HUES6 (cell line): ENCODE measurements around the gene EXTL2.
"Not testable (repeated sequence)": the region's sequence is repeated elsewhere in the genome, so short reads cannot be mapped to it uniquely, and the experiment has no call there.

Experiments used
- H3K27ac ChIP-seq: 2 replicates; pipeline ENCODE4 v1.7.0; 2013; ENCODE audit warnings: low read depth, mild to moderate bottlenecking, low read length, inconsistent platforms
- H3K27me3 ChIP-seq: 2 replicates; pipeline ENCODE4 v1.6.1; 2013; ENCODE audit warnings: low read length; ENCODE audit not compliant: control insufficient read depth, insufficient read depth
- H3K36me3 ChIP-seq: 2 replicates; pipeline ENCODE4 v1.6.1; 2013; ENCODE audit warnings: low read length; ENCODE audit not compliant: control insufficient read depth, insufficient read depth
- H3K4me1 ChIP-seq: 2 replicates; pipeline ENCODE4 v1.6.1; 2013; ENCODE audit warnings: low read length; ENCODE audit not compliant: control insufficient read depth, insufficient read depth
- H3K4me3 ChIP-seq: 2 replicates; pipeline ENCODE4 v1.5.1; 2013; ENCODE audit warnings: low read depth, low read length
- H3K9ac ChIP-seq: one replicate; pipeline ENCODE4 v1.6.1; 2013; ENCODE audit warnings: mild to moderate bottlenecking, low read length
- H3K9me3 ChIP-seq: 2 replicates; pipeline ENCODE4 v1.6.1; 2013; ENCODE audit warnings: low read depth, low read length; ENCODE audit not compliant: control insufficient read depth, insufficient read depth

The EXTL2 gene

DNA sequence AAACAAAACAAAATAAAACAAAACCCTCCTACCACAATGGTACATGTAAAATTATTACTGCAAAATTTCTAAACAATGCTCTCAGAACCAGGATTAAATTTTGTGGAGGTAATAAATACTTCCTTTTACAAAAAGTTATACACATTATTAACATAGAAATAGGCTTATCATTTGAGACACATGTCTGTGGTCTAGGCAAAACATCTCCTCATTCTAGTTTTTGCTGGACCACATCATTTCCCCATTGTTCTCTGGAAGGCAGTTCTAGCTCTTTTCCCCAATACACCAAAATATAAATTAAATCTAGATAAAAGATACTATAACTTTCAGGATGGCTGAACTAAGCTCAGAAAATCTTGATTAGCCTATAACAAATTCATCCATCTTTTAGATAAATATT, 18.4 kb downstream of the EXTL2 start:
- no peak overlapping the region for H3K4me3 ChIP-seq
- H3K27ac ChIP-seq: no peak overlapping the region
- H3K4me1 ChIP-seq: no peaks in the 10 kb centered on the region
- H3K27me3 ChIP-seq: no peaks in the 10 kb centered on the region
- peaks cover 41% of the 10 kb centered on the region for H3K36me3 ChIP-seq
- H3K9ac ChIP-seq: no peak overlapping the region
- no peaks in the 10 kb centered on the region for H3K9me3 ChIP-seq

DNA sequence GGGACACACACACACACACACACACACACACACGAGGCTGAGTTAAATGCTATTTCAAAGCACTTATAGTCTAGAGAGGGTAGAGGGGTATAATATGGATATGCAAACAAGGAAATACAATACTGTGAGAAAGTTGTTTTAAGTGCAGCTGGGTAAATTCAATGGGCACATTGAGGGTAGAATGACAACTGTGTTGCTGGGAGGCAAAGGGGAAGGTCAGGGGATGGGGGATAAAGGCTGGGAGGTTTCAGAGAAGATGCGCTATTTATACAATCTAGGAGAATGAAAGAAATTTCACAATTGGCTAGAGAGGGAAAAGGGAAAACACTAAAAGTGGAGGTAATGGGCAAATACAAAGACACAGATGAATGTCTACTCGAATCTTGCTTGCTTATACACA, 19.4 kb downstream of the EXTL2 start:
- Histone ChIP-seq H3K4me1 (no peaks in the 10 kb centered on the region), H3K27ac (no peak overlapping the region), H3K9me3 (no peaks in the 10 kb centered on the region)

DNA sequence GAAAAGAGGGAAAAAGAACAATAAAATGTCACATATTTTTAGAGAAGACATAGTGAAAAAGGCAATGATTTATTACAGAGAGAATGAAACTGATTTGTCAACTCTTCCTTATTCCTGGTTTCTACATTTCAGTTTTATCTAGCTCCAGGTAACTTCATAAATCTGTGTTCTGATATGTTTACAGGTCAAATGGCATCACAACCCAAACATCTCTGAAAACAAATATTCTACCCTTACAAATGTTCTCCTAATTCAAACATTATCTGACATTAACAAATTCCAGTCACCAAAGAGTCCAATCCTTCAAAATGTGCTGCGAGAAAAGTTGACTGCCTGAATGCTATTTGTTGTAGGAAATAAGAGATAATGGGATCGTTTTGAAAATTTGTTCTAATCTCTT, 20.2 kb downstream of the EXTL2 start:
- no peaks in the 10 kb centered on the region for H3K9me3 ChIP-seq
- no peaks in the 10 kb centered on the region for H3K27me3 ChIP-seq
- no peak overlapping the region for H3K4me3 ChIP-seq
- H3K27ac ChIP-seq: no peak overlapping the region
- peaks cover 41% of the 10 kb centered on the region for H3K36me3 ChIP-seq
- H3K9ac ChIP-seq: no peak overlapping the region
- no peaks in the 10 kb centered on the region for H3K4me1 ChIP-seq

More for the DNA sequence above, 19.4 kb downstream of the EXTL2 start:
- peaks cover 41% of the 10 kb centered on the region for H3K36me3 ChIP-seq
- no peak overlapping the region for H3K9ac ChIP-seq
- no peaks in the 10 kb centered on the region for H3K27me3 ChIP-seq
- H3K4me3 ChIP-seq: no peak overlapping the region

DNA sequence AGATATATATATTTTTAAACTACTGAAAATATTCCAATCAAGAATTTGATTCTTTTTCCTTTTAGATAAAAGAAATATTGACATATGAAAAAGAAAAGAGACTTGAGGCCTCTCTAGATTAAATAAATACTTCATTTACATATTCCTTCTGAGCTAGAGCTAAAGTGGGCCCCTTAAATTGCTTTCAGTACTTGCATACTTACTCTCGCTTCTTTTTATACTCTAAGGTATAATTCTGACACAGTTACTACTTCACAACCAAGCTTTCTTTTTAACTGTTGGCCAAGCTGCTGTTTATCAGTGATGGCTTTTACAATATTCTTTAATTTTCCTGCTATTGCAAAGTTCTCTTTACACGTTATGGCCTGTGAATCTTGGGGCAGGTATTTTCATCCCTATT, 24.6 kb downstream of the EXTL2 start:
- Histone ChIP-seq H3K4me3 (no peak overlapping the region), H3K9me3 (no peaks in the 10 kb centered on the region), H3K27me3 (no peaks in the 10 kb centered on the region)

DNA sequence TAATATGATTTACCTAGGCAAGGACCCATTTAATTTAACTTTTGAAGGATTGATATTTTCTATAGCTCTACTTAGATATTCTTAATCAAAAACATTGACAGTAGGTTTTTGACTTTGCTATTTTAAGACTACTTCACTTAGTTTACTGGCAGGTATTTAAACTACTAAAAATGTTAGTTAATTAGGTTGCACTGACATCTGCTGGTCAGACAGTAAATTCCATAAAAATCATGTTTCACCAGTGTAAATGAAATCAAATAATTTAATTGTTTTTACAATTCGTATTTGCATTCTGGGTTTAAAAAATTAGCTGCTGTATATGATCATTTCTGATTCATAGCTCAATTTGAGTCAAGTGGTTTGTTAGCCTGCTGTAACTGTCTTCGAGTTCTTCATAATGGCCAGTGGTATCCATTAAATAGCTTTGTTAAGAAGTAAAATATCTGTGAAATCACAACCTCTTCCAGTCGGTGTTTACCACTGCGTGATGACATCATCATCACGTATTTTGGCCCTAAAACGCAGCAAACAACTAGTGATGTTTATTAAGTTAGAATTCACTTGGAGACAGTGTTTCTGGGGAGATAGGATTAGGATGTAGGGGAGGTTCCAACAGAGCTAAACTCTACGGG, 26.2 kb downstream of the EXTL2 start:
- H3K4me3 ChIP-seq: no peak overlapping the region
- peaks cover 5% of the 10 kb centered on the region; the same call in 1 of the 2 replicates for H3K36me3 ChIP-seq
- H3K4me1 ChIP-seq: no peaks in the 10 kb centered on the region
- no peaks in the 10 kb centered on the region for H3K27me3 ChIP-seq
- no peak overlapping the region for H3K27ac ChIP-seq
- H3K9ac ChIP-seq: no peak overlapping the region
- H3K9me3 ChIP-seq: no peaks in the 10 kb centered on the region

More for the DNA sequence above, 24.6 kb downstream of the EXTL2 start:
- Histone ChIP-seq H3K36me3 (peaks cover 13% of the 10 kb centered on the region), H3K4me1 (no peaks in the 10 kb centered on the region), H3K9ac (no peak overlapping the region), H3K27ac (no peak overlapping the region)

DNA sequence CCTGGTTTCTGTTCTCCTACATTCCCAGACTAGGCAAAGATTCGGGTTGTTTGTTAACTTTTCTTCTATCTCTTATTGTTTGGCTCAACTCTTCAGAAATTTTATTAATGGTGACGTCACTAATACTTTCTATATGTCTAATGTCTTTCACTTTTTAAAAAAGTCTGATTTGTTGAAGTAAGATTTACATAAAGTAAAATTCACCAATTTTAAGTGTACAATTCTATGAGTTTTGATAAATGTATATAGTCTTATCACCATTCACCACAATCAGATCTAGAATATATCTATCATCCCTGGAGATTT, 27.8 kb downstream of the EXTL2 start:
- no peaks in the 10 kb centered on the region for H3K27me3 ChIP-seq
- H3K36me3 ChIP-seq: no peaks in the 10 kb centered on the region
- H3K9me3 ChIP-seq: no peaks in the 10 kb centered on the region
- no peaks in the 10 kb centered on the region for H3K4me1 ChIP-seq
- no peak overlapping the region for H3K4me3 ChIP-seq
- no peak overlapping the region for H3K27ac ChIP-seq
- H3K9ac ChIP-seq: no peak overlapping the region

DNA sequence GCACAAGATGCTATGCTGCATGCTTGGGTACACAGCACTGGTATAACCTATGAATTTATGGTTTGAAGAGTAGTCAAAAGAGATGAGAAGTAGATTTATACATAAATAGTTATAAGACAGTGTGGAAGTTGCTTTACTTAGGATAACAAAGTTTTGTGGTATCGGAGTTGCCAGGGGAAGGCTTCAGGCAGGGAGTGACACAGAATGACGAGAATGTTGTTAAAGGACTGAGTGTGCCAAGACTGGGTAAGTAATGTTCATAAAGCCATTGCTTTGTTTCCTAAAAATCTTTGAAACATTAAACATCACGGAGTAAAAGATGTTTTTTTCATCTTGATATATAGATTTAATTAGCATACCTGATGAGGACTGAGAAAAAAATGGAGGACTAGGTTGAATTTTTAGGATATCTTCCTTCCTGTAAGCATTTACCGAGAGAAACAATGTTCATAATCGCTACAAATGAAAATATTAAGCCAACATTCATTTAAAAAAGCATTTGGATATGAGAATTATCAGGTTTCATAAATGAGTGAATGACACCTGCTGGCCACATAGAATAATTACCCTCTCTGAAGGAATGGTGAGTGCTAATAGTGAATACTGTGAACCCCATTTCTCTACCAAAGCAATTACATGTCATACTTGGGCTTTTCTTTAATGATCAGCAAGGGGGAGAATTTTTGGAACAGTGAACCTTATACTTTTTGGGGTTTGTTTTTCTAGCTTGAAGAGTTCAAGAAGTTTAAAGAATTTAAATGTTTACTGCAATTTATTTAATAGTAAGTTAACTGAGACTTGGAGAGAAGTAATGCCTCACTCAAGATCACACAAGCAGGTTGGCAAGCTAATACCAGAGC, 28.4 kb downstream of the EXTL2 start:
- Histone ChIP-seq H3K4me3 (no peak overlapping the region), H3K36me3 (no peaks in the 10 kb centered on the region), H3K4me1 (no peaks in the 10 kb centered on the region), H3K27ac (no peak overlapping the region), H3K9ac (no peak overlapping the region), H3K27me3 (no peaks in the 10 kb centered on the region), H3K9me3 (no peaks in the 10 kb centered on the region)

DNA sequence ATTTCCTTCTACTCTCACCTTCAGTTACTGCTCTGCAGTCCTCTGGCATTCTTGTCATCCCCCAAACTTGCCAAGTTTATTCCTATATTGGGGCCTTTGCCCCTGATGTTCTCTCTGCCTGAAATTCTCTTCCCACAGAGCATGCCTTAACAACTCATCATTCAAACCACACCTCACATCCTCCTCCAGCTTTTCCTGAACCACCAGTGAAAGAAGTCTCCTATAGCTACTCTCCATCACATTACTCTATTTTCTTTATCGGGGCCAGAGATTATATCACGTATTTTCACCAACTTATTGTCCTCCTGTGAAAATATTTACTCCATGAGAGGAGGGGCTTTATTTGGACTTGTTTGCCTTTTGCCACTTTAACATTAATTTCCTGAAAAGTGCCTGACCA, 32.1 kb downstream of the EXTL2 start:
- H3K4me3 ChIP-seq: no peak overlapping the region
- H3K27ac ChIP-seq: no peak overlapping the region
- H3K9ac ChIP-seq: no peak overlapping the region
- H3K27me3 ChIP-seq: no peaks in the 10 kb centered on the region
- no peaks in the 10 kb centered on the region for H3K9me3 ChIP-seq
- peaks cover 8% of the 10 kb centered on the region for H3K4me1 ChIP-seq
- no peaks in the 10 kb centered on the region for H3K36me3 ChIP-seq

DNA sequence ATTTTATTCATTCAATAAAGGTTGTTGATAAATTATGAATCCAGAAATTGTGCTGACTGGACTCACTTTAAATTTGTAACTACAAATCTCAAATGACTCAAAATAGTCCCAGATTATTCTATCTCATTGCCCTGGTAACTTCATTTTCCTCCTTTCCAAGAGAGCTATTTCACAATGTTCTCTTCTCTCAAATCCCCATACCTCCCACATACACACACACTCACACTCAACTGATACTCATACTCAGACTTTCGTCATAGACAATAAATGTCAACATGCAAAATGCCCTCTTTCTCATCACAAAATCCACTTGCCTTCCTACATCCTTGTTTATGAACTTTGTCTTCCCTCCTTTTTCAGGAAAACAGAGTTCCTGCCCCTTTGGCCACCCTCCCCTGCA, 33.3 kb downstream of the EXTL2 start:
- Histone ChIP-seq H3K4me1 (peaks cover 8% of the 10 kb centered on the region), H3K27ac (no peak overlapping the region), H3K27me3 (no peaks in the 10 kb centered on the region), H3K9me3 (no peaks in the 10 kb centered on the region), H3K9ac (no peak overlapping the region), H3K36me3 (no peaks in the 10 kb centered on the region), H3K4me3 (no peak overlapping the region)

DNA sequence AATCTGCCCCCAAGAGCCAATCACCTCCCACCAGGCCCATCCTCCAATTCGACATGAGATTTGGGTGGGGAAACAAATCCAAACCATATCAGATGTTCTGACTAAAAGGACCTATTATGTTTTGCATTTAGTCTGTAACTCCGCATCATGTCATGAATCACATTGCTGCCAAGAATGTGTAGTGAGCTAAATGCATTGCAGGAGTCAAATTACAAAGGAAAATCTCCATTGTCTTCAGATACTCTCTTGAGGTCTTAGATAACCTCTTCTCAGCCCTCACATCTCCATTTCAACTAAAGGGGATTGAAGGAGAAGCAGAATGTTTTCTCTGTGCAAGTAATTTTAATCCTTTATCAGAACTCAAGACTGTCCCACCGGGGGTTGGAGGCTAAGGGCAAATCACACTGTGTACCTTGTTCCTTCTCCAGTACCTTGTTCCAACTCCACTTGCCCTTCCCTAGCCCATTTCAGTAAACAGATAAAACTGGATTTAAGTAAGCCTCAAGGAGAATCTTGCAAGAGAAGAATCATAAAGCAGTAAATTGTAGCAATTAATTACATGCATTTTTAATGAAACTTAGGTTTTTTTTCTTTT, 34.1 kb downstream of the EXTL2 start:
- H3K27ac ChIP-seq: no peak overlapping the region

DNA sequence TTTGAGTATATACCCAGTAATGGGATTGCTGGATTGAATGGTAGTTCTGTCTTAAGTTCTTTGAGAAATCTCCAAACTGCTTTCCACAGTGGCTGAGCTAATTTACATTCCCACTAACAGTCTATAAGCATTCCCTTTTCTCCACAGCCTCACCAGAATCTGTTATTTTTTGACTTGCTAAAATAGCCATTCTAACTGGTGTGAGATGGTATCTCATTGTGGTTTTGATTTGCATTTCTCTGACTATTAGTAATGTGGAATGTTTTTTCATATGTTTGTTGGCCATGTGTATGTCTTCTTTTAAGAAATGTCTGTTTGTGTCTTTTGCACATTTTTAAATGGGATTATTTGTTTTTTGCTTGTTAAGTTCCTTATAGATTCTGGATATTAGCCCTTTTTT, 39.5 kb downstream of the EXTL2 start:
- not testable (repeated sequence) for H3K9ac ChIP-seq, H3K27ac ChIP-seq, H3K36me3 ChIP-seq, H3K4me1 ChIP-seq, H3K27me3 ChIP-seq, H3K4me3 ChIP-seq, H3K9me3 ChIP-seq

More for the DNA sequence above, 34.1 kb downstream of the EXTL2 start:
- Histone ChIP-seq H3K27me3 (no peaks in the 10 kb centered on the region), H3K36me3 (no peaks in the 10 kb centered on the region), H3K4me3 (no peak overlapping the region), H3K9me3 (no peaks in the 10 kb centered on the region), H3K9ac (no peak overlapping the region), H3K4me1 (peaks cover 8% of the 10 kb centered on the region)
